HL-60 (cell line): ENCODE measurements around the gene HAP1.

ENCODE experiments used
- DNase-seq, 2 experiments: peaks; one replicate each; pipeline ENCODE4 v3.0.0-alpha.2; 2010 to 2020; ENCODE audit warnings: low read depth in 1 of 2, low spot score in 1 of 2
- H3K27ac ChIP-seq: fragments of 250-450 bp; sonication (Bioruptor Pico); replicated peaks from 2 replicates; pipeline ENCODE4 v1.5.1; 2020; ENCODE audit warnings: mild to moderate bottlenecking, moderate library complexity
- H3K27me3 ChIP-seq: fragments of 250-450 bp; sonication (Bioruptor Pico); 2 replicates; pipeline ENCODE4 v1.5.1; 2021; ENCODE audit warnings: mild to moderate bottlenecking, moderate library complexity; ENCODE audit not compliant: insufficient read depth, poor library complexity, severe bottlenecking
- H3K4me3 ChIP-seq: replicated peaks from 2 replicates; pipeline ENCODE4 v1.5.1; 2011; ENCODE audit warnings: mild to moderate bottlenecking, control low read depth, low read length; ENCODE audit not compliant: insufficient read depth
- CTCF ChIP-seq: IDR thresholded peaks from one replicate; pipeline ENCODE4 v1.5.1; 2011; ENCODE audit warnings: low read length, control low read depth, inconsistent platforms; ENCODE audit not compliant: insufficient read depth
- GABPA ChIP-seq: IDR thresholded peaks from 2 replicates; pipeline ENCODE4 v1.6.1; 2012; ENCODE audit warnings: low read depth
- POLR2AphosphoS5 ChIP-seq: IDR thresholded peaks from 2 replicates; pipeline ENCODE4 v1.6.1; 2012; ENCODE audit warnings: low read depth
- REST ChIP-seq: IDR thresholded peaks from 2 replicates; pipeline ENCODE4 v1.6.1; 2012; ENCODE audit warnings: low read depth; ENCODE audit not compliant: insufficient replicate concordance
- SPI1 ChIP-seq: IDR thresholded peaks from 2 replicates; pipeline ENCODE4 v1.6.1; 2012; ENCODE audit warnings: low read depth, mild to moderate bottlenecking, borderline replicate concordance

Gene HAP1

DNA sequence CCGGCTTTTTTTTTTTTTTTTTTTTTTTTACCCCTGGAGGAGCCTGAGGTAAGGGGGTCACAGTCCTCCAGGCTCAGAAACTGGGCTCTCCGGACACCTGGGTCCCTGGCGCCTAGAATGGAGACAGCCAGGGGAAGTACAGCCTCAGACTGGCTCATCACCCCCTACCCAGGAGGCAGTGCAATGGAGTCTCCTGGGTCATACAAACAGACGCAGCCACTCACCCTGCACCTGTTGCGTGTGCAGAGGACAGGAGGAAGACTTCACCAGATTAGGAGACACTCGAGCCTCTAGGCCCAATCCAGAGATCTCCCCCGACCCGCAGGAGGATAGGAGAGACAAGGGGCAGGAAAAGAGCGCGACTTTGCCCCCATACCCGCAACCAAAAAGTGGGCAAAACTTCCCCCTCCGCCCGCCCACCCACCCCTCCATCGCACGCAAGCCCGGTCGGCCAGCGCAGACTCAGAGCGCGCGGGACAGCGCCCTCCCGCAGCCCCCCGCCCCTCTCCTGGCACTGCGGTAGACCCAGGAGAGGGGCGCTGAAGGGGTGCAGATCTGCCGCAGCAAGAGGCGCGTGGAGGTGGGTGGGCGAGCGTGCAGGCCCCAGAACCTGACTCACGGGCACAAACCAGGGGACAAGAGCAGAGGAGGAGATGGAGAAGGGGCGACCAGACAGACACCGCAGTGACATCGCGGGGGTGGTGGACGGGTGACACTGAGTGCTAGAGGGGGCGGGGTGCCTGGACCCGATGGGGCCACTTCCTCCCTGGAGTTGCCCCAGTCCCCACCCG, 900 bp downstream of the HAP1 start:
- DNase-seq = no peak
- Histone ChIP-seq H3K4me3 (no peak overlapping the region), H3K27me3 (peaks cover 54% of the 10 kb centered on the region), H3K27ac (no peak overlapping the region)
- no peak for TF ChIP-seq GABPA
- no peak for TF ChIP-seq CTCF
- no peak for TF ChIP-seq POLR2AphosphoS5
- TF ChIP-seq SPI1 = no peak
- TF ChIP-seq REST = no peak

DNA sequence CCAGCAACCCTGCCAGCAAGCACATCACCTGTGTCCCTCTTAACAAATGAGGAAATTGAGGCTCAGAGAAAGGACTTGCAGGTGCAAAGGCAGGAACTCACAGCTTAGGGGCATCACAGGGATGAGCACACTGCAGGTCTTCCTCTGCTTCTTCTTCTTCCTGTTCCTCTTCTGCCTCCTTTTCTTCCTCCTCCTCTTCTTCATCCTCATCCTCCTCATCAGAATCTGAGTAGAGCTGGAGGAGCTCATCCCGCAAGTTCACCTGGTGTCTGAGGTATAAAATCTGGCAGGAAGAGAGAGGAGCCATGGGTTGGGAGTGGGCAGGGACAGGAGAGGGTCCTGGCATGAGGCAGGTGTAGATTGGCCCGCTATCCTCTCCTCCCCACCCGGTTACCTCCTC, 2.6 kb downstream of the HAP1 start:
- Histone ChIP-seq H3K27ac (no peak overlapping the region), H3K4me3 (no peak overlapping the region), H3K27me3 (peaks cover 45% of the 10 kb centered on the region)
- no peak for TF ChIP-seq GABPA
- no peak for TF ChIP-seq CTCF
- no peak for TF ChIP-seq POLR2AphosphoS5
- no peak for TF ChIP-seq SPI1
- TF ChIP-seq REST = no peak
- DNase-seq = no peak

- H3K27ac ChIP-seq = no peak overlapping the region
- TF ChIP-seq GABPA = no peak
- TF ChIP-seq CTCF = no peak
- no peak for TF ChIP-seq POLR2AphosphoS5
- TF ChIP-seq REST = no peak
- no peak for TF ChIP-seq SPI1
- no peak overlapping the region for H3K4me3 ChIP-seq
- no peak for DNase-seq
- H3K27me3 ChIP-seq = peaks cover 35% of the 10 kb centered on the region
Observed at GRCh38 chr17:41730479-41730878, 4.0 kb downstream of the HAP1 start.
